GM10847 (cell line): ENCODE results near the gene SLC15A2.

ENCODE experiments used
- POLR2A ChIP-seq: IDR thresholded peaks from 2 replicates; pipeline ENCODE4 v1.6.1; 2011; ENCODE audit not compliant: insufficient read length; ENCODE audit errors: extremely low read depth

Gene SLC15A2

DNA sequence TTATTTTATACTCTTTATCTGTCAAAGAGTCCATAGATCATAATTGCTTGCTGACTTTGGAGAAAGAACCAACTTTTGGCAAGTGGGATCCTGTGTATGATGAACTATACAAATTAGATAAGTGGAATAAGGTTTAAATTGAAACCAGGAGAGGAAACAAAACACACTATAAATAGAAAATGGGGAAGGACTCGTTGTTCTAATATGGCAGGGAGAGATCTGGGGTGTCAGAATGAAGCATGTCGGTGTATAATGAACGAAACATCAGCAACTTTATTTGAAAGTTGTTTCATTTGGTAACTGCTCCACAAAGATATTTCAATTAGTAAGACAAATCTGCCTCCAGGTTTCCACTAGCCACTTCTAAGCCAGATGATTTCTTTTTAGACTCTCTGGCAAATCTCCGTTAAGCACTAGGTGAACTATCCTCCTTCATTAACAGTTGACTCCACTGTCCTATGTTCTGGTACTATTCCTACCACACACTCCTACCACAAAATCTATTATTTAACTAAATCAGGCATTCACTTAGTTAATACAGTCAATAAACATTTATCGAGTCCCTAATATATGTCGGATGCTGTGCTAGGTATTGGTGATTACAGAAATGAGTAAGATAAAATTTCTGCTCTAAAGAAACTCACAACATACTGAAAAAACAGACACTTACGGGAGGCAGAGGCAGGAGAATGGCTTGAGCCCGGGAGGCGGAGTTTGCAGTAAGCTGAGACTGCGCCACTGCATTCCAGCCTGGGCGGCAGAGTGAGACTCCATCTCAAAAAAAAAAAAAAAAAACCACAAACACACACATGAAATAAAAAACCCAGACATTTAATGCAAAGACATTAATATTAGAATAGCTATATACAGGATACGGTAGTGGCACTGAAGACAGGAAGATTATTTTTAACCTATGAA, 20.1 kb downstream of the SLC15A2 start:
- no peak for TF ChIP-seq POLR2A

DNA sequence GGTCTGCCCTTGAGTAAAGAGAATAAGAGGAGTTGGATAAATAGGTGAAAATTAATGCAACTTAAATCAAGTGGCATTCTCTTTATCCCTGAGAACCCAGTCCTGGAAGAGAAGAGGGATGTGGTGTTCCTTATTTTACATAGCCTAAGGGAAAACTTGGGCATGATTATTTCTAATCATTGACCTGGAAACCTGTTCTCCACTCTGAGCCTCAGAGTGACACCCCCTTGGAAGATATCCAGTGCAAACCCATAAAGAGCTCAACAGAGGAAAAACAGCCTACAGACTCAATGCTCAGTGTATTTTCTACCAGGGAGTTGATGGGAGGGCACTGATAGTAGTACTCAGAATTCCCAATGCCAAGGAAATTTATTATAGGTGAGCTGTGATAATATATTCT, 22.0 kb downstream of the SLC15A2 start:
- no peak for TF ChIP-seq POLR2A

DNA sequence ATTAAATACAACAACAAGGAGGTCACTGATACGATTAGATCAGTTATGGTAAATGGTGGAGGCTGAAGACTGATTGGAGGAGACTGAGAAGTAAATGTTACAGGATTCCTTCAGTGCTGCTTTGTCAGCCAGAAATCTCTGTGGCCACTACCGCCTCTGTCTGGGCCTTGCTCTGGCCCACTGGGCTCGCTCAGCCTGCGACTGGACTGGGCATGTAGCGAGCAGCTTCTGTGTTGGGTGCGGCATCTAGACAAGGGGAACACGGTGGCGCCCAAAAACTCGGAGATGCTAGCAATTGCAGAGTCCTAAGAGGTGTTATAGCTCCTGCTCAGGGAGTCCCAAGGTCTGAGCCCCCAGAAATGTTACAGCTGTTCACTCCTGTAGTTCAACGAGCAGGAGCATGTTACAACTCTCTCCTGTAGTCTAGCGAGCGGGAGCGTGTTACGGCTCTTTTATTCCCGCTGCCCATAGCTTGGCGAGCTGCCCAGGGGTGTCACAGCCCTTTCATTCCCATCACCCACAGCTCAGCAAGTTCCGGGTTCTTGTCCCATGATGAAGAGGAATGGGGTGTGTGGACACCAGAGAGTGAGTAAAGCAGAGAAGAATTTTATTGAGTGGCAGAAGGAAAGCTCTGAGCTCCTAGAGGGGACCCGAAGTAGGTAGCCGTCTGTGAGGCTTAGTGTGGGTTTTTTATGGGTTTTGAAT, 24.7 kb downstream of the SLC15A2 start:
- no peak for TF ChIP-seq POLR2A

GRCh38 chr3:121924734-121925133, 30.5 kb downstream of the SLC15A2 start:
- TF ChIP-seq POLR2A, result no peak

- no peak for TF ChIP-seq POLR2A
Observed at GRCh38 chr3:121926380-121926779, 32.2 kb downstream of the SLC15A2 start.

DNA sequence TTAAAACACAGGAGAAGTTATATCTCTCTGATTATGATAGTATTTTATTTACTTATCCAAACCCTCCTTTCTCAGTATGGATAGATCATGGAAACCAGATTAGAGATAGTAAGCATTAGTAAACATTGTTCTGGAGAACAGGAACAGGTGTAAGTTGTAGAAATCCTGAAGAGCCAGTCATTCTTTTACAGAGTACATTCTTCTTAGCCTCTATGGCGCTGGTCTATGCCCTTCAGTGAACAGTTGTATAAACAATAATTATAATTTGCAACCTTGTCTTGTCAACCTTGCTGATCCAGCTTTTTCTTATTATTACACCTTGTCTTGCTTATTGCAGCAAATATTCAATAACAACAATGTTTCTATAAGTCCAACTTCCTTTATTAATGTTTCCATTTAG, 47.4 kb downstream of the SLC15A2 start:
- TF ChIP-seq POLR2A, result no peak

DNA sequence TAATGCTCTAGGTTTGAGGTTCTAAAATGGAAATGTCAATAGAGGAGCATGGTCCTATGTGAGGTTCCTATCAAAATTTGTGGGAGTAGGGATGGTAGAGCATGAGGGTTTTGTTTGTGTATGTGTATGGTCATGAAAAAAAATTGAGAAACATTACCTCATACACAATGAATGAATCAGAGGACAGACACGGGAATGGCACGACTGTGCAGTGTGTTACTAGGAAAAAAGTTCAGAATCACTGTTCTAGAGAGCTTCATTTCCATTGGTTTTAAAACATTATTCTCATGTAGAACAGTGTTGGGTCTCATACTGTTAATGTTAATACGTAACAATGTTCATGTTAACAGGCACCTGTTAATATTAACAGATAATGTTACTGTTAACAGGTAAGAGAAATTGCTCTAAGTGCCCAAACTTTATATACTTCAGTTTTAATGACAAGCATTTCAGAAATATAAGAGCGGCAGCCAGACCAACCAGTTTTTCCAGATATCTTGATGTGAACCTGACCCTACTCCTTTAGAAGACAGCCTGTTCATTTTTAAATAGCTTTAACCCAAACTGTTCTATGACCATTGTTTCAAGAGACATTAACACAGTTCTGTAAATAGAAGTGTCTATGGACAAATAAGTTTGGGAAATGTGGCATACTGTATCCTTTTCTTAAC, 48.0 kb downstream of the SLC15A2 start:
- no peak for TF ChIP-seq POLR2A

- TF ChIP-seq POLR2A, result no peak
Observed at GRCh38 chr3:121943431-121943830, 49.2 kb downstream of the SLC15A2 start.

DNA sequence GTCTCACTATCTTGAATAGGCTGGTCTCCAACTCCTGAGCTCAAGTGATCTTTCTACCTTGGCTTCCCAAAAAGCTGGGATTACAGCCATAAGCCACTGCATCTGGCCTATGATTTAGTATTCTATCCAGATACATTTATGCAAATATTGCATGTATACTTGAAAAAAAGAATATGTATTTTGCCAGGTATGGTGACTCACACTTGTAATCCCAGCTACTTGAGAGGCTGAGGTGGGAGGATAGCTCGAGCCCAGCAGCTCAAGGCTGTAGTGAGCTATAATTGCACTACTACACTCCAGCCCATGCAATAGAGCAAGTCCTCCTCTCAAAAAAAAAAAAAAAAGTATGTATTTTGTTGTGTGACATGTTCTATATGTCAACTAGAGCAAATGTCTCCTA, 54.4 kb downstream of the SLC15A2 start:
- TF ChIP-seq POLR2A, result no peak

DNA sequence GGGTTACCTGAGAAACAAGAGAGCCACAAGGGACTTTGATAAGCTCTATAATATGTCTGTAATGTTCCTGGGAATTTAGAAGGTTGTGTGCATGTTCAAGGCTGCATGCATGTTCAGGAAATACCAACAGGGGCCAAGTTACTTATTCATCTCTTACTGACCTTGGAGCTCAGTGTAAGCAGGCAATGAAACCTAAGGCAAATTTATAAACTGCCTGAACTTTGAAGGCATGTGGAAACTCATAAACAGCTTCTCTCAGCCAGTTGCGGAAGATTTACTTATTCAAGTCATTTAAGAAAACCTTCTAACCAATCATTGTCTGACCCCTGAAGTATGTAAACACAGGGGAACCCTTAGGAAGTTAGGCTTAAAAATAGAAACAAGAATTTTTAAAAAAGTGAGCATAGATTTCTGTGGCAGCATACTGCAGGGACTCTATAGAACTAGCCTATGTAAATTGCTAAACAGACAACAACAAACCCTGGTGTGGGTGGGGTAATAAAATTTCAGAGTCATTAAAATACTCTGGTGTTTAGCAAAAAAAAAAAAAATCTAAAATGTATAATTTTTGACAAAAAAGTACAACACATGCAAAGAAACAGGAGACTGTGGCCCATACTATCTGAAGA, 57.2 kb downstream of the SLC15A2 start:
- no peak for TF ChIP-seq POLR2A

GRCh38 chr3:121956363-121956762, 62.2 kb downstream of the SLC15A2 start:
- no peak for TF ChIP-seq POLR2A

- TF ChIP-seq POLR2A, result no peak
Observed at GRCh38 chr3:121957674-121958415, 63.6 kb downstream of the SLC15A2 start.

DNA sequence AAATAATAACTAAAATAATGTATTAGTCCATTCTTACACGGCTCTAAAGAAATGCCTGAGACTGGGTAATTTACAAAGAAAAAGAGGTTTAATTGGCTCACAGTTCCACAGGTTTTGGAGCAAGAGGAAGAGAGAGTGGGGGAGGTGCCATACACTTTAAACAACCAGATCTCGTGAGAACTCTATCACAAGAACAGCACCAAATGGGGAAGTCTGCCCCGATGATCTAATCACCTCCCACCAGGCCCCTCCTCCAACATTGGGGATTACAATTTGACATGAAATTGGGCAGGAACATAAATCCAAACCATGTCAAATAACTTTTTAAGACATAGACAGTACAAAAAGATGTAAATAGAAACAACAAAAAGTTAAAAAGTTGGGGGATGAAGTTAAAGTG, 64.6 kb downstream of the SLC15A2 start:
- TF ChIP-seq POLR2A, result no peak

GRCh38 chr3:121961283-121961682, 67.1 kb downstream of the SLC15A2 start:
- no peak for TF ChIP-seq POLR2A

DNA sequence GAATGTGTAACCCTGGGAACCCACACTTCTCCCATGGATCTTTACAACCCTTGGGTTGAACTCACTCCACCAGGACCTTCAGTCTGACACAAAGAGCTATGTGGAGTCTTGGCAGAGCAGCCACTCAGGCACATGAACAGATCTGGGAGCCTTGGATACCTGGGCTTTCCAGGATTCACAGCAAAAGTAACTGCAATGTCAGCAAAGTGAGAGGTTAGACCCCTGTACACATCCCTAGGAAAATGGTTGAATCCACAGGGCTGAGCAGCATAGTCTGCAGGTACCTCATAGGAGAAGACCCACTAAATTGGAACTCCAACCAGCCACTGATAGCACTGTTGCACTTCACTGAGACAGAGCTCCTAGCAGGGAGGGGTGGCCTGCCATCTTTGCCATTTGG, 68.2 kb downstream of the SLC15A2 start:
- TF ChIP-seq POLR2A, result no peak
